DMS 273 (cell line): ENCODE results near the gene FAM240A.
A peak's percentile ranks its signal among the peaks of the same experiment; 100 is the strongest.

Source experiments
- DNase-seq: peaks from one replicate; lab custom pipeline; 2025; ENCODE audit not compliant: unreplicated experiment; lab: John Stamatoyannopoulos, UW

Gene FAM240A

DNA sequence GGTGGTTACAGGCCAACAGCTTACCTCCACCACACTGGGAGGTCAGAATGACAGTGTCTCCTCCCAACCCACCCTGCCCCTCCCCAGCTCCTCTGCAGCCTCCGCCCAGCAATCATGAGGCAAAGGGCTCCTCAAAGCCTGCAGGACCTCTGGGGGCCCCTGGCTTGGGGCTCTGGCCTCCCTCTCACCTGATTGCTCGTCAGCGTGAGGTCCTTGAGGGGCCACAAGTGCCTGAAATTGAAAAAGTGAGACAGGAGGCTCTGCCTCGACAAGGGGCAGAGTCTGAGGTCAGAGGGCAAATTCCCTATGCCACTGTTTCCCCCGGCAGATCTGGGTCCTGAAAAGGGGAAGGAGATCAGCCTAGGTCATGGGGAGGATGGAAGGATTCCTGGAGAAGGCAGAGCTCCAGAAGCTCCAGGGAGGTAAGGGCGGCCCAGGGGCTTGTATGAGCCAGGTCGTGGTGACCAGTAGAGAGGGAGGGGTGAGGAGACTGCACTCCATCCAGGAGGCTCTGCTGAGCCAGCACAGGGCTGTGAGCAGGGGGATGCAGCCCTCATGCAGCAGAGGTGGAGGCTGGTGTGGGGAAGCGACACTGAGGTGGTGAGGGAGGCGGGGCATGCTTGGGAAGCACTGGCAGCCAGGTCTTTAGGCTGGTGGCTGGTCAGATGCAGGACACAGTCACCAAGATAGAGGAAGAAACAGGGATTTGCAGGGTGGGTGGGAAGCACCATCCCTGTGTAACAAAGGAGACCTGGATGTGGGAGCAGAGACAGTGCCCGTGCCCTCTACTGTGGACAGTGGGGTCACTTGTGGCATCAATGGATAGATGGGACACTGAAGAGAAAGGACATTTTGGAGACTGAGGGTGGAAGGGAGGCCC lies 61.1 kb downstream of the FAM240A start:
- no peak for DNase-seq

DNA sequence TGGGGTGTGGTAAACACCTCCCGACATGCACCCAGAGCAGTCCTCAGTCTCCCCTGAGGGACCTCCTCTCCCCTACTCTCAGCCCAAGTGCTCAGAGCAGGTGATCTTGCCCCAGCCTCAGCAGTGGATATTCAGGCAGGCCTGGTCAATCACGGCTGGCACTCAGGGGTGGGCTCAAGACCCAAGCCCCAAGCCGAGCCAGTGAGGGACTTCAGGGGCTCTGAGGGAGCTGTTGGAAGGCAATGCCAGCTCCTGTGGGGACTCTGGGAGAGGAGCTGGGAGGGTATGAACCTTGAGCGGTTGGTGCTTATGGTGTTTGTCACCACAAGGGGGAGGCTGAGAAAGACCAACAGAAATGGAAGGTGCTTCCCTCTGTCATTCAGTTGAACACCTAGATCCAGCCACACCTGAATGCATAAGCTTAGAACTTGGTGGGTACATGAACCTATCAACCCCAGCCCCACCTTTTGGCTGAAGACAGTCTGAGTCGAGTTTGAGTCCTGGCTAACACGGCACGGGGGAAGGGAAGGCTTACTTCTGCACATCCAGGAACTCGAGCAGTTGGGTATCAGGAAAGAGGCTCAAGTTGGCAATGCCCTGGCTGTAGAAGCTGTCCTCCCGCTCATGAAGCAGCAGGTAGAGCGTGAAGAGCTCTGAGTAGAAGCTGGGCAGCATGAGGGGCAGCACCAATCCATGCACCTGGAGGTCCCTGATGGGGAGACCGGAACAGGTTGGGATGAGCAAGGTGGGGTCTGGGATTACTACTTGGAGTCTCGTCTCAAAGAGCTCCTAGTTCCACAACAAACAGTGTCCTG lies 61.9 kb downstream of the FAM240A start:
- DNase-seq: peak; percentile 11

DNA sequence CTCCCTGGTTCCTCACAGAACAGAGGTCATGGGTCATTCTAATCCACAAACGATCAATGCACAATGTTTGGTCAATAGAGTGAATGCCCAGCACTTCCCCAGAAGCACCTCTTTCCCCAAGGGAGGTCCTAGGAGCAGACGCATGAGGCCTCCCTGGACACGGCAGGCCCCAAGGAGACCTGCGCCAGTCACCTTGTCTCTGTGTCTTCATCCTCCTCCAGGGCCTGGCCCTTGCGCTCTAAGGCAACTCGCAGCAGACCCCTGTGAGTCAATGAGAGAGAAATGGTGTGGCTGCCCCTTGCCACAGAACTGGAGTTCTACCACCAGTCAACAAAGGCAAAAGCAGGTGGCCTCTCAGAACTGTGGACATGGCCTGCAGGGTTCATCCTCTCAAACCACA lies 63.1 kb downstream of the FAM240A start:
- DNase-seq: no peak
